Adrenal gland (tissue), 5 donors: ENCODE measurements around the gene LGI2.

Experiments
- POLR2A ChIP-seq, 2 donors: fragments of 450-650 bp; IDR thresholded peaks; one replicate each; pipeline ENCODE4 v1.6.1; 2017; ENCODE audit warnings: antibody characterized with exemption in 2 of 2, mild to moderate bottlenecking in 2 of 2, moderate library complexity in 1 of 2
- TF ChIP-seq, protein P1 (sequence below), 6 experiments: fragments of 450-650 bp in 4 of 6; fragments of 200-600 bp in 2 of 6; sonication (generic) in 1 of 6; IDR thresholded peaks; 1 replicate in 5 of 6; 2 replicates in 1 of 6; pipeline versions ENCODE4 v1.5.1 to v1.8.0; 2016 to 2021; ENCODE audit warnings: antibody characterized with exemption in 6 of 6, mild to moderate bottlenecking in 2 of 6, moderate library complexity in 1 of 6
- donor health status: DM: no; HTN: no; CAD: no.

DNA sequence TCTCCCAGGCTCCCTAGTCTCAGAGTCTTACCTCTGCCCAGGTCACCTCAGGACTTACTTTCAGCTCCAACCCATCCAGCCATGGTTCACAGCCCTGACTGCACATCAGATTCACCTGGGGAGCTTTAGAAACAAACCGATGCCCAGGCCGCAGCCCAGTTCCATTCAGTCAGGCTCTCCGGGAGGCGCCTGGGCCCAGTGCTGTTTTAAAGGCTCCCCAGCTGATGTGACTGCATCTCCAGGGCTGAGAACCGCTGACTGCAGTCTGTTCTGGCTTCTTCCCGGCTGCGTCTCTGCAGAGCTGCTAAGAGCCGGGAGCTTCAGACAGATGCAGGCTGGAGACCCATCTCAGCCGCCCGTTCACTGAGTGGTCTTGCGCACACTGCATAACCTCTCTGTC is 44.4 kb upstream of the LGI2 start:
- TF ChIP-seq, protein P1, sequence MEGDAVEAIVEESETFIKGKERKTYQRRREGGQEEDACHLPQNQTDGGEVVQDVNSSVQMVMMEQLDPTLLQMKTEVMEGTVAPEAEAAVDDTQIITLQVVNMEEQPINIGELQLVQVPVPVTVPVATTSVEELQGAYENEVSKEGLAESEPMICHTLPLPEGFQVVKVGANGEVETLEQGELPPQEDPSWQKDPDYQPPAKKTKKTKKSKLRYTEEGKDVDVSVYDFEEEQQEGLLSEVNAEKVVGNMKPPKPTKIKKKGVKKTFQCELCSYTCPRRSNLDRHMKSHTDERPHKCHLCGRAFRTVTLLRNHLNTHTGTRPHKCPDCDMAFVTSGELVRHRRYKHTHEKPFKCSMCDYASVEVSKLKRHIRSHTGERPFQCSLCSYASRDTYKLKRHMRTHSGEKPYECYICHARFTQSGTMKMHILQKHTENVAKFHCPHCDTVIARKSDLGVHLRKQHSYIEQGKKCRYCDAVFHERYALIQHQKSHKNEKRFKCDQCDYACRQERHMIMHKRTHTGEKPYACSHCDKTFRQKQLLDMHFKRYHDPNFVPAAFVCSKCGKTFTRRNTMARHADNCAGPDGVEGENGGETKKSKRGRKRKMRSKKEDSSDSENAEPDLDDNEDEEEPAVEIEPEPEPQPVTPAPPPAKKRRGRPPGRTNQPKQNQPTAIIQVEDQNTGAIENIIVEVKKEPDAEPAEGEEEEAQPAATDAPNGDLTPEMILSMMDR (IDR thresholded peaks at IDR 0.05): no peak
- no peak for TF ChIP-seq POLR2A (IDR thresholded peaks at IDR 0.05)
